K562 (cell line): Measurements from ENCODE around the gene CCDC106. TPM values are rescaled to one million over a fixed set of nuclear protein-coding genes. Genes with fewer than 3 reads are reported as not detected.

Source experiments
- ARNT ChIP-seq, 2 experiments: fragments of 450-650 bp; IDR thresholded peaks; 2 replicates each; pipeline ENCODE4 v1.6.1; 2016; ENCODE audit warnings: mild to moderate bottlenecking in 1 of 2
- EP300 ChIP-seq: IDR thresholded peaks from 2 replicates; pipeline ENCODE4 v1.6.1; 2012; ENCODE audit warnings: low read length, improper control_type of control experiment
- FOSL1 ChIP-seq: fragments of 200-800 bp; sonication (Bioruptor generic); conservative IDR thresholded peaks from 2 replicates; pipeline ENCODE4 v1.6.1; 2016; ENCODE audit warnings: missing genetic modification characterization, missing compliant biosample characterization
- HMG20B ChIP-seq: fragments of 250-450 bp; sonication (Bioruptor Pico); IDR thresholded peaks from 2 replicates; pipeline ENCODE4 v1.5.0; 2021; ENCODE audit warnings: mild to moderate bottlenecking
- HNRNPLL ChIP-seq: fragments of 200-400 bp; formaldehyde crosslinking; IDR thresholded peaks from 2 replicates; pipeline ENCODE4 v1.6.1; 2017; ENCODE audit warnings: low read length, low read depth, mild to moderate bottlenecking; ENCODE audit not compliant: poor library complexity, severe bottlenecking
- KDM1A ChIP-seq, 2 experiments: fragments of 450-650 bp; IDR thresholded peaks; 2 replicates each; pipeline ENCODE4 v1.6.1; 2016; ENCODE audit warnings: mild to moderate bottlenecking in 2 of 2
- MAZ ChIP-seq, 2 experiments: fragments of 450-650 bp in 1 of 2; sonication (generic) in 1 of 2; formaldehyde crosslinking; IDR thresholded peaks in 1 of 2; conservative IDR thresholded peaks in 1 of 2; 2 replicates each; pipeline versions ENCODE4 v1.4.0 to v1.5.0; 2020; ENCODE audit warnings: mild to moderate bottlenecking in 1 of 2, missing genetic modification reagents in 1 of 2
- NBN ChIP-seq: fragments of 450-650 bp; IDR thresholded peaks from 2 replicates; pipeline ENCODE4 v1.6.1; 2016; ENCODE audit warnings: low read depth, mild to moderate bottlenecking
- NCOA6 ChIP-seq: fragments of 450-650 bp; IDR thresholded peaks from 2 replicates; pipeline ENCODE4 v1.6.1; 2017; ENCODE audit warnings: mild to moderate bottlenecking
- POLR2B ChIP-seq: fragments of 450-650 bp; IDR thresholded peaks from 2 replicates; pipeline ENCODE4 v1.6.1; 2018; ENCODE audit warnings: low read depth; ENCODE audit not compliant: partially characterized antibody
- SIRT6 ChIP-seq: IDR thresholded peaks from one replicate; pipeline ENCODE4 v1.6.1; 2012; ENCODE audit warnings: low read depth, mild to moderate bottlenecking, control low read depth, inconsistent platforms, low read length, moderate library complexity
- STAT5A ChIP-seq: IDR thresholded peaks from 2 replicates; pipeline ENCODE4 v1.6.1; 2012; ENCODE audit warnings: low read length, inconsistent platforms, borderline replicate concordance
- TBP ChIP-seq: optimal IDR thresholded peaks from 2 replicates; pipeline ENCODE3; 2011; ENCODE audit warnings: low read depth, low read length, improper control_type of control experiment
- TSC22D4 ChIP-seq: fragments of 450-650 bp; IDR thresholded peaks from 2 replicates; pipeline ENCODE4 v1.6.1; 2016; ENCODE audit warnings: missing genetic modification characterization, missing biosample characterization, control low read depth
- ZBTB8A ChIP-seq: fragments of 450-650 bp; IDR thresholded peaks from 2 replicates; pipeline ENCODE4 v1.6.1; 2018; ENCODE audit warnings: mild to moderate bottlenecking, moderate library complexity; ENCODE audit not compliant: partially characterized antibody
- ZNF274 ChIP-seq: IDR thresholded peaks from 2 replicates; pipeline ENCODE4 v1.6.1; 2011; ENCODE audit warnings: low read depth, mild to moderate bottlenecking, low read length, moderate library complexity, borderline replicate concordance
- ZNF785 ChIP-seq: fragments of 250-450 bp; sonication (Bioruptor Pico); IDR thresholded peaks from 2 replicates; pipeline ENCODE4 v1.4.0; 2020; ENCODE audit warnings: mild to moderate bottlenecking
- polyA plus RNA-seq, 8 experiments: library from polyadenylated mRNA; depleted of rRNA in 4 of 8; stranded (reverse) in 5 of 8; unstranded in 3 of 8; fragments of >200 nt; fragmentation: Nextera tagmentation in 2 of 8; fragmentation: Illumina TruSeq in 1 of 8; extraction: Ambion mirVana in 2 of 8; extraction: Trizol in 1 of 8; gene quantifications; 2 replicates each; pipeline versions ENCODE4 v1.2.1 to v1.2.3, GENCODE V29; 2011 to 2014; ENCODE audit warnings: inconsistent platforms in 1 of 8, missing spikeins in 1 of 8
- total RNA-seq, 7 experiments: library from RNA; depleted of rRNA in 6 of 7; stranded (reverse); fragments of >200 nt in 6 of 7; fragmentation: Illumina TruSeq in 2 of 7; extraction: Trizol in 2 of 7; gene quantifications; 2 replicates each; pipeline versions ENCODE4 v1.2.1 to v1.2.3, GENCODE V29; 2011 to 2021; ENCODE audit warnings: low replicate concordance in 1 of 7
- TF ChIP-seq, protein P1 (sequence below), 2 experiments: fragments of 450-650 bp in 1 of 2; sonication (generic) in 1 of 2; formaldehyde crosslinking in 1 of 2; IDR thresholded peaks in 1 of 2; conservative IDR thresholded peaks in 1 of 2; 2 replicates each; pipeline versions ENCODE4 v1.6.1 to v1.8.1; 2016 to 2023; ENCODE audit warnings: mild to moderate bottlenecking in 2 of 2, moderate library complexity in 2 of 2, inconsistent platforms in 1 of 2, missing genetic modification reagents in 1 of 2
- TF ChIP-seq, protein P2 (sequence below): fragments of 450-650 bp; IDR thresholded peaks from 2 replicates; pipeline ENCODE4 v1.6.1; 2018; ENCODE audit warnings: mild to moderate bottlenecking, low read depth; ENCODE audit not compliant: partially characterized antibody
- TF ChIP-seq, protein P3 (sequence below): fragments of 450-650 bp; IDR thresholded peaks from one replicate; pipeline ENCODE4 v1.6.1; 2018; ENCODE audit warnings: mild to moderate bottlenecking, moderate library complexity; ENCODE audit not compliant: partially characterized antibody
- TF ChIP-seq, protein P4 (sequence below): sonication (generic); formaldehyde crosslinking; IDR thresholded peaks from 2 replicates; pipeline ENCODE4 v1.8.0; 2022; ENCODE audit warnings: missing genetic modification reagents, mild to moderate bottlenecking, borderline replicate concordance

Gene CCDC106
- total and polyA plus RNA-seq, 9 of the 15 experiments (the other 6 are each of a cell fraction or from before 2014, with no cell fraction given), result 0.10 to 27.5 (median 15.0) TPM; not detected in 1

DNA sequence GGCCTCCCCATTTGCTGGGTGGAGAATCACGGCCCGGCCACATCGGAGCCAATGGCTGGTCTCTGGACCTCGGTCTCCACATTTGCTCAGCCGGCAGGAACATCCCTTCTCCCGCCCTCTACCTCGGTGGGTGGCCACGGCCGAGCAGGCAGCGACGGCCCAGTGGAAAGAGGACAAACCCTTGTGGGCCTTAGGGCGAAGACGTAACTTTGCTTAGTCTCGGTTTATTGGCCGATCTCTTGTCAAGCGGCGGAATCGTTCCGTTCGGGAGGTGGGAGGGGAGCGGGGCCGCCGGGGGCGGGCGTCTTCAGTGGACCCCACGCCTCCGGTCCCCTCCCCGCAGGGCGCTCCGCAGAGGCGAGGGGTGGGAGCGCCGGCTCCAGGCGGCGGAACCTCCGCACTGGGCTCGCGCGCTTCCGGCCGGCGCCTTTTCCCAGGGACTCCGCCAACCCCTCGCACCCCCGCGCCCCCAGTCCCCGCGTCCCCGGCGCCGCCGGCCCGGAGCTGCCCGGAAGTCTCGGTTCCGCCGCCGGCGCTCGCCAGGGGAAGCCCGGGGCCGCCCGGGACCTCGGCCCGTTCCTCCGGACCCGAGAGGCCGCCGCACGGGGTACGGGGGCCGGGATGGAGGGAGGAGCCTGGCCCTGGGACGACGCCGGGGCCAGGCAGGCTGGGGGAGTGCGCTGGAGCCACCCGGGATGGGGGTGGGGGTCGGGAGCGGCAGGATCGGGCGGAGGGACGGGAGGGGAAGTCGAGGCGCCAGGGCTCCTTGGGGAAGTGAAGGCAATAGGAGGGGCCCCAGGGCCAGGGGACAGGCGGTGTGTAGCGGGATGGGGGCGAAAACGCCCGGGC, 7.2 kb upstream of the CCDC106 start, which contains the start of gene ZNF580 (continued):
- TF ChIP-seq, protein P1, sequence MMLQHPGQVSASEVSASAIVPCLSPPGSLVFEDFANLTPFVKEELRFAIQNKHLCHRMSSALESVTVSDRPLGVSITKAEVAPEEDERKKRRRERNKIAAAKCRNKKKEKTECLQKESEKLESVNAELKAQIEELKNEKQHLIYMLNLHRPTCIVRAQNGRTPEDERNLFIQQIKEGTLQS (IDR thresholded peaks at IDR 0.05), result no peak
- TF ChIP-seq, protein P1 (CRISPR knock-in tag; conservative IDR thresholded peaks at IDR 0.05), result no peak
- TF ChIP-seq NCOA6, result no peak
- TF ChIP-seq SIRT6, result no peak
- no peak for TF ChIP-seq ZBTB8A
- no peak for TF ChIP-seq STAT5A
- no peak for TF ChIP-seq ARNT (IDR thresholded peaks at IDR 0.05)
- no peak for TF ChIP-seq POLR2B
- TF ChIP-seq, protein P2, sequence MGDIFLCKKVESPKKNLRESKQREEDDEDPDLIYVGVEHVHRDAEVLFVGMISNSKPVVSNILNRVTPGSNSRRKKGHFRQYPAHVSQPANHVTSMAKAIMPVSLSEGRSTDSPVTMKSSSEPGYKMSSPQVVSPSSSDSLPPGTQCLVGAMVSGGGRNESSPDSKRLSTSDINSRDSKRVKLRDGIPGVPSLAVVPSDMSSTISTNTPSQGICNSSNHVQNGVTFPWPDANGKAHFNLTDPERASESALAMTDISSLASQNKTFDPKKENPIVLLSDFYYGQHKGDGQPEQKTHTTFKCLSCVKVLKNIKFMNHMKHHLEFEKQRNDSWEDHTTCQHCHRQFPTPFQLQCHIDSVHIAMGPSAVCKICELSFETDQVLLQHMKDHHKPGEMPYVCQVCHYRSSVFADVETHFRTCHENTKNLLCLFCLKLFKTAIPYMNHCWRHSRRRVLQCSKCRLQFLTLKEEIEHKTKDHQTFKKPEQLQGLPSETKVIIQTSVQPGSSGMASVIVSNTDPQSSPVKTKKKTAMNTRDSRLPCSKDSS, result no peak
- TF ChIP-seq MAZ (CRISPR knock-in tag; conservative IDR thresholded peaks at IDR 0.05 in 1 of 2, IDR thresholded peaks at IDR 0.05 in 1 of 2), result peak; percentile 56 to 62
- TF ChIP-seq EP300, result no peak
- peak; percentile 62 for TF ChIP-seq TBP
- no peak for TF ChIP-seq ZNF785
- TF ChIP-seq TSC22D4 (tag), result no peak
- no peak for TF ChIP-seq KDM1A (IDR thresholded peaks at IDR 0.05)
- TF ChIP-seq NBN, result no peak
- TF ChIP-seq HNRNPLL, result no peak
- no peak for TF ChIP-seq ZNF274
- no peak for TF ChIP-seq FOSL1 (tag)
- TF ChIP-seq, protein P3, sequence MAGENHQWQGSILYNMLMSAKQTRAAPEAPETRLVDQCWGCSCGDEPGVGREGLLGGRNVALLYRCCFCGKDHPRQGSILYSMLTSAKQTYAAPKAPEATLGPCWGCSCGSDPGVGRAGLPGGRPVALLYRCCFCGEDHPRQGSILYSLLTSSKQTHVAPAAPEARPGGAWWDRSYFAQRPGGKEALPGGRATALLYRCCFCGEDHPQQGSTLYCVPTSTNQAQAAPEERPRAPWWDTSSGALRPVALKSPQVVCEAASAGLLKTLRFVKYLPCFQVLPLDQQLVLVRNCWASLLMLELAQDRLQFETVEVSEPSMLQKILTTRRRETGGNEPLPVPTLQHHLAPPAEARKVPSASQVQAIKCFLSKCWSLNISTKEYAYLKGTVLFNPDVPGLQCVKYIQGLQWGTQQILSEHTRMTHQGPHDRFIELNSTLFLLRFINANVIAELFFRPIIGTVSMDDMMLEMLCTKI, result no peak
- TF ChIP-seq, protein P4, sequence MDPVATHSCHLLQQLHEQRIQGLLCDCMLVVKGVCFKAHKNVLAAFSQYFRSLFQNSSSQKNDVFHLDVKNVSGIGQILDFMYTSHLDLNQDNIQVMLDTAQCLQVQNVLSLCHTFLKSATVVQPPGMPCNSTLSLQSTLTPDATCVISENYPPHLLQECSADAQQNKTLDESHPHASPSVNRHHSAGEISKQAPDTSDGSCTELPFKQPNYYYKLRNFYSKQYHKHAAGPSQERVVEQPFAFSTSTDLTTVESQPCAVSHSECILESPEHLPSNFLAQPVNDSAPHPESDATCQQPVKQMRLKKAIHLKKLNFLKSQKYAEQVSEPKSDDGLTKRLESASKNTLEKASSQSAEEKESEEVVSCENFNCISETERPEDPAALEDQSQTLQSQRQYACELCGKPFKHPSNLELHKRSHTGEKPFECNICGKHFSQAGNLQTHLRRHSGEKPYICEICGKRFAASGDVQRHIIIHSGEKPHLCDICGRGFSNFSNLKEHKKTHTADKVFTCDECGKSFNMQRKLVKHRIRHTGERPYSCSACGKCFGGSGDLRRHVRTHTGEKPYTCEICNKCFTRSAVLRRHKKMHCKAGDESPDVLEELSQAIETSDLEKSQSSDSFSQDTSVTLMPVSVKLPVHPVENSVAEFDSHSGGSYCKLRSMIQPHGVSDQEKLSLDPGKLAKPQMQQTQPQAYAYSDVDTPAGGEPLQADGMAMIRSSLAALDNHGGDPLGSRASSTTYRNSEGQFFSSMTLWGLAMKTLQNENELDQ (CRISPR knock-in tag), result no peak
- no peak for TF ChIP-seq HMG20B (CRISPR knock-in tag)
